ENCODE measurements around the gene ZBTB40.

Gene ZBTB40

DNA sequence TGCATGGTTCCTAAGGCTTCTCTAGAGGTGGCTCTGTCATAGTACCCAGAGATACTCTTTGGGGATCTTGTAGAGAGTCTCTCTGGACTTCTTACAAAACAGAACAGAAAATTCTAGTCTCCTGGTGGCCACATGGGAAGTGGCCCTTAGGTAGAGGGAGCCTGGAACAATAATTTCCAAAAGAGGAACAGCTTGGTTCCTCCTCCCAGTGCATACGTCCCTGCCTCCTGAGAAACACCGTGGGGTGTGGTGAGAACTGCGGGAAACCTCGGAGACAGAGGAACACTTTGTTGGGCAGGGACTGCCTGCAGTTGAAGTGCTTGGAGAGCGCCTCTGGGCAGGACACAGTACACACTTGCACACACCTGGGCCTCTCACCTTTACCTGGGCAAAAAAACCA is 72.8 kb downstream of the ZBTB40 start:
- no peaks in the 10 kb centered on the region for H3K27me3 ChIP-seq (replicated peaks; ENCODE audit: insufficient read depth, low read length)
- no peak overlapping the region for H3K4me2 ChIP-seq (ENCODE audit: low read depth, low read length)
- H3K9me3 ChIP-seq (replicated peaks; ENCODE audit: insufficient read depth, low read length) = no peaks in the 10 kb centered on the region
- no peaks in the 10 kb centered on the region for H3K9me2 ChIP-seq (replicated peaks; ENCODE audit: insufficient read depth, low read length)
- H3K4me3 ChIP-seq (ENCODE audit: low read length) = no peak overlapping the region
- no peak overlapping the region for H3K27ac ChIP-seq (ENCODE audit: low read length)
- no peaks in the 10 kb centered on the region for H3K36me3 ChIP-seq (replicated peaks; ENCODE audit: insufficient read depth, low read length)
- TF ChIP-seq, protein P1, sequence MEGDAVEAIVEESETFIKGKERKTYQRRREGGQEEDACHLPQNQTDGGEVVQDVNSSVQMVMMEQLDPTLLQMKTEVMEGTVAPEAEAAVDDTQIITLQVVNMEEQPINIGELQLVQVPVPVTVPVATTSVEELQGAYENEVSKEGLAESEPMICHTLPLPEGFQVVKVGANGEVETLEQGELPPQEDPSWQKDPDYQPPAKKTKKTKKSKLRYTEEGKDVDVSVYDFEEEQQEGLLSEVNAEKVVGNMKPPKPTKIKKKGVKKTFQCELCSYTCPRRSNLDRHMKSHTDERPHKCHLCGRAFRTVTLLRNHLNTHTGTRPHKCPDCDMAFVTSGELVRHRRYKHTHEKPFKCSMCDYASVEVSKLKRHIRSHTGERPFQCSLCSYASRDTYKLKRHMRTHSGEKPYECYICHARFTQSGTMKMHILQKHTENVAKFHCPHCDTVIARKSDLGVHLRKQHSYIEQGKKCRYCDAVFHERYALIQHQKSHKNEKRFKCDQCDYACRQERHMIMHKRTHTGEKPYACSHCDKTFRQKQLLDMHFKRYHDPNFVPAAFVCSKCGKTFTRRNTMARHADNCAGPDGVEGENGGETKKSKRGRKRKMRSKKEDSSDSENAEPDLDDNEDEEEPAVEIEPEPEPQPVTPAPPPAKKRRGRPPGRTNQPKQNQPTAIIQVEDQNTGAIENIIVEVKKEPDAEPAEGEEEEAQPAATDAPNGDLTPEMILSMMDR (IDR thresholded peaks at IDR 0.05; ENCODE audit: low read length) = no peak
- TF ChIP-seq EZH2 (optimal IDR thresholded peaks at IDR 0.05; ENCODE audit: low read depth, low read length) = no peak
- TF ChIP-seq EZH2phosphoT487 (IDR thresholded peaks at IDR 0.05; ENCODE audit: low read length) = no peak
- H2AFZ ChIP-seq (ENCODE audit: low read length) = no peak overlapping the region
- H4K20me1 ChIP-seq (ENCODE audit: insufficient read depth, low read length) = no peaks in the 10 kb centered on the region
- no peaks in the 10 kb centered on the region for H3K4me1 ChIP-seq (ENCODE audit: low read length)
- no peaks in the 10 kb centered on the region for H3K79me2 ChIP-seq (ENCODE audit: low read length)
- H3K9ac ChIP-seq (ENCODE audit: low read length) = no peak overlapping the region
- no peak for DNase-seq
- H3F3A ChIP-seq (ENCODE audit: insufficient read depth, low read length) = no peaks in the 10 kb centered on the region

DNA sequence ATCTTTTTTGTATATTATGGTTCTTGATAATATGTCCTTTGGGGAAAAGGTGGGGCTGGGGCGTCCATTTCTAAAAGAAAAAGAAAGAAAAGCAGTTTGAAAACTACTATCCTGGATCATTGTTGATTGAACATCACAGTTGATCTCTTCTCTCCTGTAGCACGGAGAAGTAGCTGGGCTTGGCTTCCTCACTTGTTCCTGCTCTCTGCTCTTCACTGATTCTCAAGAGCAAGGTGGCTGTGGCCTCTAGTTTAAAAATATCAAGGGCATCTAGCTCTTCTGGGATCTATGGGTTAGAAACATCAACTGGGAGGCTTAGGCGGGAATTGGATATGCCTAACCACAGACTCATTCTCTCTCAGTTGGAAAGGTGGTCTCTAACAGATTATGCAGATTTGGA is 73.6 kb downstream of the ZBTB40 start:
- H3K36me3 ChIP-seq (replicated peaks; ENCODE audit: insufficient read depth, low read length) = no peaks in the 10 kb centered on the region
- no peaks in the 10 kb centered on the region for H3K27me3 ChIP-seq (replicated peaks; ENCODE audit: insufficient read depth, low read length)
- TF ChIP-seq EZH2phosphoT487 (IDR thresholded peaks at IDR 0.05; ENCODE audit: low read length) (no peak), EZH2 (optimal IDR thresholded peaks at IDR 0.05; ENCODE audit: low read depth, low read length) (no peak)
- TF ChIP-seq, protein P1 (IDR thresholded peaks at IDR 0.05; ENCODE audit: low read length) = no peak
- no peak overlapping the region for H3K4me2 ChIP-seq (ENCODE audit: low read depth, low read length)
- no peak for DNase-seq
- H2AFZ ChIP-seq (ENCODE audit: low read length) = no peak overlapping the region
- H3K79me2 ChIP-seq (ENCODE audit: low read length) = no peaks in the 10 kb centered on the region
- no peak overlapping the region for H3K4me3 ChIP-seq (ENCODE audit: low read length)
- H3K27ac ChIP-seq (ENCODE audit: low read length) = no peak overlapping the region
- H3K4me1 ChIP-seq (ENCODE audit: low read length) = no peaks in the 10 kb centered on the region
- H3F3A ChIP-seq (ENCODE audit: insufficient read depth, low read length) = no peaks in the 10 kb centered on the region
- no peaks in the 10 kb centered on the region for H3K9me3 ChIP-seq (replicated peaks; ENCODE audit: insufficient read depth, low read length)
- no peak overlapping the region for H3K9ac ChIP-seq (ENCODE audit: low read length)
- H3K9me2 ChIP-seq (replicated peaks; ENCODE audit: insufficient read depth, low read length) = no peaks in the 10 kb centered on the region
- no peaks in the 10 kb centered on the region for H4K20me1 ChIP-seq (ENCODE audit: insufficient read depth, low read length)

DNA sequence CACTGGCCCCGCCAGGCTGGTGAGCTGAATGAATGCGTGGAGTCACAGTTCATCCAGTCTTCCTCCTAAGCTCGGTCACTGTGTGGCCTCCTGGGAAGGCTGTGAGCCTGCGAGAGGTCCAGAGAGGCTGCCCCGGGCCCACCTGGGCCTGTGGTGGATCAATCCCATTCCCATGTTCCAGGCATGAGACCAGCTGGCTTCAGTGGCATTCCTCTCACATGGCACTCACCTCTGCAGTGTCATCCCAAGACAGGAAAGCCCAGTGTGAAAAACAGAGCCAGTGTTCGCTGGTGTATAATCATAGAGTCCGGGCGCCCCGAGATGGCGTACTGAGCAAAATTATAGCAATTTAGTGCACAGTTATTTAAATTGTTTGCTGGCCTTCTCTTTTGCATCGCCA is 74.0 kb downstream of the ZBTB40 start:
- TF ChIP-seq, protein P1 (IDR thresholded peaks at IDR 0.05; ENCODE audit: low read length) = no peak
- TF ChIP-seq EZH2phosphoT487 (IDR thresholded peaks at IDR 0.05; ENCODE audit: low read length) (no peak), EZH2 (optimal IDR thresholded peaks at IDR 0.05; ENCODE audit: low read depth, low read length) (no peak)
- H3K27me3 ChIP-seq (replicated peaks; ENCODE audit: insufficient read depth, low read length) = no peaks in the 10 kb centered on the region
- DNase-seq = no peak
- no peaks in the 10 kb centered on the region for H4K20me1 ChIP-seq (ENCODE audit: insufficient read depth, low read length)
- no peaks in the 10 kb centered on the region for H3K36me3 ChIP-seq (replicated peaks; ENCODE audit: insufficient read depth, low read length)
- no peak overlapping the region for H3K4me3 ChIP-seq (ENCODE audit: low read length)
- no peaks in the 10 kb centered on the region for H3K9me3 ChIP-seq (replicated peaks; ENCODE audit: insufficient read depth, low read length)
- H3K4me1 ChIP-seq (ENCODE audit: low read length) = no peaks in the 10 kb centered on the region
- H3K9me2 ChIP-seq (replicated peaks; ENCODE audit: insufficient read depth, low read length) = no peaks in the 10 kb centered on the region
- no peaks in the 10 kb centered on the region for H3K79me2 ChIP-seq (ENCODE audit: low read length)
- no peak overlapping the region for H3K27ac ChIP-seq (ENCODE audit: low read length)
- H3K9ac ChIP-seq (ENCODE audit: low read length) = no peak overlapping the region
- H2AFZ ChIP-seq (ENCODE audit: low read length) = no peak overlapping the region
- H3K4me2 ChIP-seq (ENCODE audit: low read depth, low read length) = no peak overlapping the region
- no peaks in the 10 kb centered on the region for H3F3A ChIP-seq (ENCODE audit: insufficient read depth, low read length)
